ENCODE results near the gene PMFBP1. TPM values are rescaled to one million over a fixed set of nuclear protein-coding genes. Genes with fewer than 3 reads are reported as not detected.

PMFBP1 gene
- total RNA-seq, 1 experiment from 2014 or later, result 2.7 TPM

- H3K18ac ChIP-seq (ENCODE audit: insufficient read length, low read depth, low read length), result no peak overlapping the region
- no peaks in the 10 kb centered on the region for H3K23me2 ChIP-seq (ENCODE audit: insufficient read length, low read depth, low read length, poor library complexity, severe bottlenecking)
- H3K4me1 ChIP-seq (ENCODE audit: insufficient read depth, low read length), result no peaks in the 10 kb centered on the region
- H3K4me2 ChIP-seq (ENCODE audit: insufficient read depth, insufficient read length, low read length), result no peak overlapping the region
- H2BK12ac ChIP-seq (ENCODE audit: insufficient read length, low read depth, low read length), result no peak overlapping the region
- no peak overlapping the region for H2AFZ ChIP-seq (ENCODE audit: low read length)
- no peak overlapping the region for H3K27ac Mint-ChIP-seq
- H4K20me1 ChIP-seq (ENCODE audit: control insufficient read depth, insufficient read depth, insufficient read length), result no peaks in the 10 kb centered on the region
- no peak overlapping the region for H3K14ac ChIP-seq (ENCODE audit: insufficient read depth, low read length)
- H4K8ac ChIP-seq (replicated peaks; ENCODE audit: insufficient read length, low read depth, low read length), result no peak overlapping the region
- H3T11ph ChIP-seq (ENCODE audit: low read length), result no peak overlapping the region
- no peak overlapping the region for H4K91ac ChIP-seq (ENCODE audit: insufficient read length, low read depth, low read length)
- H3K4me3 Mint-ChIP-seq, result no peak overlapping the region
- H2BK5ac ChIP-seq (ENCODE audit: insufficient read length, low read length), result no peak overlapping the region
- H2BK120ac ChIP-seq (ENCODE audit: low read depth, low read length, poor library complexity, severe bottlenecking), result no peak overlapping the region
- no peak overlapping the region for H3K4ac ChIP-seq (ENCODE audit: low read depth, low read length)
- no peaks in the 10 kb centered on the region for H3K79me2 ChIP-seq (ENCODE audit: insufficient read depth, low read length)
- H3K36me3 Mint-ChIP-seq (ENCODE audit: insufficient read depth in 1 of 3, low read depth in 3 of 3), result peaks cover 2 to 11% (median 5%) of the 10 kb centered on the region in 3 experiments; a peak in 3 of 7 replicates
- H3K56ac ChIP-seq (ENCODE audit: insufficient read length, low read depth, low read length), result no peak overlapping the region
- DNase-seq, result no peak
- H3K27ac ChIP-seq (ENCODE audit: insufficient read length, low read depth, low read length), result no peak overlapping the region
- TF ChIP-seq CTCF (conservative IDR thresholded peaks at IDR 0.05), result no peak
- no peak overlapping the region for H4K5ac ChIP-seq (ENCODE audit: insufficient read length, low read depth, low read length)
- no peaks in the 10 kb centered on the region for H3K27me3 Mint-ChIP-seq (ENCODE audit: low read depth)
- H3K23ac ChIP-seq (ENCODE audit: insufficient read length, low read depth, low read length), result no peak overlapping the region
- no peak overlapping the region for H2BK15ac ChIP-seq (ENCODE audit: low read depth, low read length)
- H3K4me1 Mint-ChIP-seq, result peaks cover 8 to 11% of the 10 kb centered on the region in 2 experiments; a peak in 3 of 4 replicates
- no peaks in the 10 kb centered on the region for H3K9me3 ChIP-seq (ENCODE audit: control insufficient read depth, low read depth, low read length)
- no peaks in the 10 kb centered on the region for H3K79me1 ChIP-seq (ENCODE audit: insufficient read depth, low read depth, low read length, poor library complexity, severe bottlenecking)
- H2AK5ac ChIP-seq (ENCODE audit: insufficient read length, low read length), result no peak overlapping the region
- H2BK20ac ChIP-seq (ENCODE audit: low read depth, low read length, poor library complexity, severe bottlenecking), result no peak overlapping the region
- H3K9ac ChIP-seq (ENCODE audit: extremely low read depth, insufficient read length, low read length), result no peak overlapping the region
- no peaks in the 10 kb centered on the region for H3K27me3 ChIP-seq (ENCODE audit: insufficient read depth, low read length)
- H3K9me3 Mint-ChIP-seq, result peaks cover 11 to 12% of the 10 kb centered on the region in 2 experiments
Measured at GRCh38 chr16:72214821-72215220, 42.9 kb upstream of the PMFBP1 start.
